WTC11 (cell line): Measurements from ENCODE around the gene JAZF1. TPM values are rescaled to one million over a fixed set of nuclear protein-coding genes. Genes with fewer than 3 reads are reported as not detected.

Source experiments
- CDX4 ChIP-seq: fragments of 250-450 bp; sonication (Bioruptor Pico); IDR thresholded peaks from 2 replicates; pipeline ENCODE4 v1.9.0; 2021; ENCODE audit warnings: moderate library complexity, mild to moderate bottlenecking, inconsistent platforms, borderline replicate concordance
- ELF4 ChIP-seq: sonication (generic); formaldehyde crosslinking; IDR thresholded peaks from 2 replicates; pipeline ENCODE4 v1.8.1; 2022; ENCODE audit warnings: low read depth, mild to moderate bottlenecking, moderate library complexity, missing genetic modification reagents
- ETV6 ChIP-seq: sonication (generic); formaldehyde crosslinking; IDR thresholded peaks from 2 replicates; pipeline ENCODE4 v1.8.1; 2022; ENCODE audit warnings: mild to moderate bottlenecking, missing genetic modification reagents
- FOXJ3 ChIP-seq: sonication (generic); formaldehyde crosslinking; IDR thresholded peaks from 2 replicates; pipeline ENCODE4 v1.9.0; 2021; ENCODE audit warnings: missing genetic modification reagents, mild to moderate bottlenecking, borderline replicate concordance
- HMGA2 ChIP-seq: fragments of 250-450 bp; sonication (Bioruptor Pico); IDR thresholded peaks from 2 replicates; pipeline ENCODE4 v1.4.0; 2021; ENCODE audit warnings: mild to moderate bottlenecking, moderate library complexity
- JAZF1 ChIP-seq: fragments of 250-450 bp; sonication (Bioruptor Pico); IDR thresholded peaks from 2 replicates; pipeline ENCODE4 v1.9.0; 2021; ENCODE audit warnings: moderate library complexity, mild to moderate bottlenecking, inconsistent platforms
- JUN ChIP-seq: sonication (generic); formaldehyde crosslinking; IDR thresholded peaks from 2 replicates; pipeline ENCODE4 v1.8.0; 2023; ENCODE audit warnings: mild to moderate bottlenecking, missing genetic modification reagents
- OVOL2 ChIP-seq: fragments of 250-450 bp; sonication (Bioruptor Pico); IDR thresholded peaks from 2 replicates; pipeline ENCODE4 v1.9.0; 2021; ENCODE audit warnings: mild to moderate bottlenecking, borderline replicate concordance
- PRDM15 ChIP-seq: sonication (generic); formaldehyde crosslinking; IDR thresholded peaks from 2 replicates; pipeline ENCODE4 v1.8.0; 2022; ENCODE audit warnings: missing genetic modification reagents
- RORB ChIP-seq: fragments of 250-450 bp; sonication (Bioruptor Pico); IDR thresholded peaks from 2 replicates; pipeline ENCODE4 v1.9.0; 2021; ENCODE audit warnings: mild to moderate bottlenecking
- SP1 ChIP-seq: sonication (generic); formaldehyde crosslinking; conservative IDR thresholded peaks from 2 replicates; pipeline ENCODE4 v1.8.1; 2022; ENCODE audit warnings: missing genetic modification reagents
- USF1 ChIP-seq: sonication (generic); formaldehyde crosslinking; IDR thresholded peaks from 2 replicates; pipeline ENCODE4 v1.8.0; 2022; ENCODE audit warnings: mild to moderate bottlenecking, missing genetic modification reagents
- ZNF138 ChIP-seq: sonication (generic); formaldehyde crosslinking; conservative IDR thresholded peaks from 2 replicates; pipeline ENCODE4 v1.8.1; 2022; ENCODE audit warnings: mild to moderate bottlenecking, moderate library complexity, missing genetic modification reagents
- ZNF532 ChIP-seq: fragments of 250-450 bp; sonication (Bioruptor Pico); IDR thresholded peaks from 2 replicates; pipeline ENCODE4 v1.9.0; 2021; ENCODE audit warnings: mild to moderate bottlenecking, borderline replicate concordance
- total RNA-seq: library from RNA; stranded (reverse); gene quantifications from 3 replicates; pipeline ENCODE4 v1.2.3, GENCODE V29; 2021
- TF ChIP-seq, protein P1 (sequence below): sonication (generic); formaldehyde crosslinking; IDR thresholded peaks from 2 replicates; pipeline ENCODE4 v1.8.1; 2022; ENCODE audit warnings: mild to moderate bottlenecking, moderate library complexity, missing genetic modification reagents
- TF ChIP-seq, protein P2 (sequence below): sonication (generic); formaldehyde crosslinking; IDR thresholded peaks from 2 replicates; pipeline ENCODE4 v1.8.1; 2023; ENCODE audit warnings: mild to moderate bottlenecking, missing genetic modification reagents, borderline replicate concordance

The JAZF1 gene
- total RNA-seq, 1 experiment from 2014 or later, result 19.0 TPM

GRCh38 chr7:28008171-28008570 is 172.4 kb downstream of the JAZF1 start (continued):
- TF ChIP-seq PRDM15 (CRISPR knock-in tag) (no peak), ZNF138 (CRISPR knock-in tag) (no peak), ELF4 (CRISPR knock-in tag) (no peak), FOXJ3 (CRISPR knock-in tag) (no peak), USF1 (no peak), ETV6 (CRISPR knock-in tag) (no peak), HMGA2 (CRISPR knock-in tag) (no peak), CDX4 (CRISPR knock-in tag) (no peak), JAZF1 (no peak), SP1 (CRISPR knock-in tag) (no peak), OVOL2 (CRISPR knock-in tag) (no peak), ZNF532 (CRISPR knock-in tag) (no peak), RORB (CRISPR knock-in tag) (no peak), JUN (no peak)
- TF ChIP-seq, protein P1, sequence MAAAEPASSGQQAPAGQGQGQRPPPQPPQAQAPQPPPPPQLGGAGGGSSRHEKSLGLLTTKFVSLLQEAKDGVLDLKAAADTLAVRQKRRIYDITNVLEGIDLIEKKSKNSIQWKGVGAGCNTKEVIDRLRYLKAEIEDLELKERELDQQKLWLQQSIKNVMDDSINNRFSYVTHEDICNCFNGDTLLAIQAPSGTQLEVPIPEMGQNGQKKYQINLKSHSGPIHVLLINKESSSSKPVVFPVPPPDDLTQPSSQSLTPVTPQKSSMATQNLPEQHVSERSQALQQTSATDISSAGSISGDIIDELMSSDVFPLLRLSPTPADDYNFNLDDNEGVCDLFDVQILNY, result no peak
- TF ChIP-seq, protein P2, sequence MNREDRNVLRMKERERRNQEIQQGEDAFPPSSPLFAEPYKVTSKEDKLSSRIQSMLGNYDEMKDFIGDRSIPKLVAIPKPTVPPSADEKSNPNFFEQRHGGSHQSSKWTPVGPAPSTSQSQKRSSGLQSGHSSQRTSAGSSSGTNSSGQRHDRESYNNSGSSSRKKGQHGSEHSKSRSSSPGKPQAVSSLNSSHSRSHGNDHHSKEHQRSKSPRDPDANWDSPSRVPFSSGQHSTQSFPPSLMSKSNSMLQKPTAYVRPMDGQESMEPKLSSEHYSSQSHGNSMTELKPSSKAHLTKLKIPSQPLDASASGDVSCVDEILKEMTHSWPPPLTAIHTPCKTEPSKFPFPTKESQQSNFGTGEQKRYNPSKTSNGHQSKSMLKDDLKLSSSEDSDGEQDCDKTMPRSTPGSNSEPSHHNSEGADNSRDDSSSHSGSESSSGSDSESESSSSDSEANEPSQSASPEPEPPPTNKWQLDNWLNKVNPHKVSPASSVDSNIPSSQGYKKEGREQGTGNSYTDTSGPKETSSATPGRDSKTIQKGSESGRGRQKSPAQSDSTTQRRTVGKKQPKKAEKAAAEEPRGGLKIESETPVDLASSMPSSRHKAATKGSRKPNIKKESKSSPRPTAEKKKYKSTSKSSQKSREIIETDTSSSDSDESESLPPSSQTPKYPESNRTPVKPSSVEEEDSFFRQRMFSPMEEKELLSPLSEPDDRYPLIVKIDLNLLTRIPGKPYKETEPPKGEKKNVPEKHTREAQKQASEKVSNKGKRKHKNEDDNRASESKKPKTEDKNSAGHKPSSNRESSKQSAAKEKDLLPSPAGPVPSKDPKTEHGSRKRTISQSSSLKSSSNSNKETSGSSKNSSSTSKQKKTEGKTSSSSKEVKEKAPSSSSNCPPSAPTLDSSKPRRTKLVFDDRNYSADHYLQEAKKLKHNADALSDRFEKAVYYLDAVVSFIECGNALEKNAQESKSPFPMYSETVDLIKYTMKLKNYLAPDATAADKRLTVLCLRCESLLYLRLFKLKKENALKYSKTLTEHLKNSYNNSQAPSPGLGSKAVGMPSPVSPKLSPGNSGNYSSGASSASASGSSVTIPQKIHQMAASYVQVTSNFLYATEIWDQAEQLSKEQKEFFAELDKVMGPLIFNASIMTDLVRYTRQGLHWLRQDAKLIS (CRISPR knock-in tag), result no peak
- TF ChIP-seq, all 79 proteins: peak for 0
